Nephron progenitor cell (in vitro differentiated cells): ENCODE measurements around the gene GLMN.

ENCODE experiments used
- DNase-seq: peaks from one replicate; pipeline ENCODE4 v3.0.0; 2021
- H3K27ac Mint-ChIP-seq: 2 replicates; pipeline ENCODE4 v1.8.0; 2021; ENCODE audit warnings: mild to moderate bottlenecking, moderate library complexity, mixed read lengths
- H3K27me3 Mint-ChIP-seq: 2 replicates; pipeline ENCODE4 v1.8.0; 2021; ENCODE audit warnings: mild to moderate bottlenecking, low read depth, mixed read lengths; ENCODE audit not compliant: poor library complexity
- H3K36me3 Mint-ChIP-seq: 2 replicates; pipeline ENCODE4 v1.8.0; 2021; ENCODE audit warnings: low read depth, mixed read lengths
- H3K4me1 Mint-ChIP-seq: 2 replicates; pipeline ENCODE4 v1.8.0; 2021; ENCODE audit warnings: mixed read lengths
- H3K4me3 Mint-ChIP-seq: 2 replicates; pipeline ENCODE4 v1.8.0; 2021; ENCODE audit warnings: mild to moderate bottlenecking, moderate library complexity, mixed read lengths
- H3K9me3 Mint-ChIP-seq: 2 replicates; pipeline ENCODE4 v1.8.0; 2021; ENCODE audit warnings: mild to moderate bottlenecking, moderate library complexity, mixed read lengths
- CTCF ChIP-seq: fragments of 200-600 bp; sonication (generic); IDR thresholded peaks from 2 replicates; pipeline ENCODE4 v1.5.0; 2021; ENCODE audit warnings: antibody characterized with exemption

The GLMN gene

DNA sequence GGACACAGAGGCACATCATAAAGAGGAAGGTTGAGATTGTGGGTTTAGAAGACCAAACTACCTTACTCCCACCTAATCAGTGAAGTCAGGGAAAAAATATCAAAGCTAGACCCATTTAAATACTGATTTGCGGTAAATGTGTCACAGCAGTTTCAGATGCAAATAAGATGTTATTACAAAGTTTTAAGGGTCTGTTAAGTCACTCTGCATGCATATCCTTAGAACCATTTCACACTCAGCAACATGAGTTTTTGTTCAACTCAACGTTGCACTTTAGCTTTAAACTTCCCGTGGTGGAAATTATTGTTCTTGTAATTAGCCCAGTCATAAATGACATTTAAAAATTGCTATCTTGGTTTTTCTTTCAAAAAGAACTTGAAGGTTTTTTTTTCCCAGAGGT is 34.9 kb upstream of the GLMN start:
- no peak for DNase-seq
- Mint-ChIP-seq H3K27me3 (peaks cover 3% of the 10 kb centered on the region), H3K36me3 (peaks cover 64% of the 10 kb centered on the region), H3K27ac (no peak overlapping the region), H3K9me3 (peaks cover 7% of the 10 kb centered on the region), H3K4me3 (no peak overlapping the region), H3K4me1 (no peaks in the 10 kb centered on the region)
- TF ChIP-seq CTCF = no peak

- no peak overlapping the region for H3K4me3 Mint-ChIP-seq
- no peak for DNase-seq
- peaks cover 92% of the 10 kb centered on the region for H3K36me3 Mint-ChIP-seq
- peaks cover 3% of the 10 kb centered on the region for H3K27me3 Mint-ChIP-seq
- no peak for TF ChIP-seq CTCF
- H3K27ac Mint-ChIP-seq = no peak overlapping the region
- peaks cover 46% of the 10 kb centered on the region for H3K9me3 Mint-ChIP-seq
- H3K4me1 Mint-ChIP-seq = no peaks in the 10 kb centered on the region
These were observed 30.8 kb upstream of the GLMN start for GRCh38 chr1:92329347-92330129.

GRCh38 chr1:92327794-92328193 is 29.0 kb upstream of the GLMN start:
- Mint-ChIP-seq H3K4me3 (no peak overlapping the region), H3K27ac (no peak overlapping the region), H3K4me1 (no peaks in the 10 kb centered on the region), H3K36me3 (peaks cover 91% of the 10 kb centered on the region), H3K9me3 (peaks cover 46% of the 10 kb centered on the region), H3K27me3 (peaks cover 3% of the 10 kb centered on the region)
- DNase-seq = no peak
- no peak for TF ChIP-seq CTCF

DNA sequence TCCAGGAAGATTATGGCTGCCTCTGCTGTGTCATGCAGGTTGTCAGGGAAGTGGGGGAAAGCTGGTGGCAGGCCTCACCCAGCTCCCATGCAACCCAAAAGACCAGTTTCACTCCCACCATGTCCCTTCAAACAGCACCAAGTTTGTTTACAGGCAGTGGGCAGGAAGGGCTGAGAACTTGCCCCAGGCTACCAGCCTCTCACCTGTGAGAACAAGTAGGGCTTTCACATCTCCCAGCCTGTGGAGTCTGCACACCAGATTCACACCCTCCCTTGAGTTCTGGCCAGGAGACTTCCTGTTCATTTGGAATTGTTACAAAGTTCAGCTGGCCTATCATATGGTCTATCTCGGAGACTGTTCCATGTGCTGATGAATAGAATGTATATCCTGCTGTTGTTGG is 27.9 kb upstream of the GLMN start:
- Mint-ChIP-seq H3K27me3 (peaks cover 3% of the 10 kb centered on the region), H3K27ac (no peak overlapping the region), H3K4me1 (no peaks in the 10 kb centered on the region), H3K4me3 (no peak overlapping the region), H3K36me3 (peaks cover 88% of the 10 kb centered on the region), H3K9me3 (peaks cover 46% of the 10 kb centered on the region)
- no peak for DNase-seq
- TF ChIP-seq CTCF = no peak

DNA sequence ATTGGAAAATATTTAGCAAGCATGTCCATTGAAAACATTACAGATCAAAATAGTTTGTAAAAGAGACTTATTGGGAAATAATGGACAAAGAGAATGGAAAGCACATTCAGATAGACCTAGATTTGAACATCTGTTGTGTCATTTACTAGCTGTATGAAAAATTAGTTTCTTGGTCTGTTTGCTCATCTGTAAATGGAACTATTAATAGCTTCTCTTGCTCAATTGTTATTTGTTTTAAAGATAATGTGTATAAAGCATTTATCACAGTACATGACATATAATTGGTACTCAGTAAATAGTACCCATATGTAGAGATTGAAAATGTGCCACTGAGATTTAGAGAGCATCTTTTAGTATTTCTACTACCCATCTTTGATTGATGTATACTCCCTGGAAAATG is 26.0 kb upstream of the GLMN start:
- H3K4me3 Mint-ChIP-seq = no peak overlapping the region
- H3K9me3 Mint-ChIP-seq = peaks cover 46% of the 10 kb centered on the region
- DNase-seq = no peak
- peaks cover 80% of the 10 kb centered on the region for H3K36me3 Mint-ChIP-seq
- no peak for TF ChIP-seq CTCF
- H3K27me3 Mint-ChIP-seq = peaks cover 3% of the 10 kb centered on the region
- H3K27ac Mint-ChIP-seq = no peak overlapping the region
- H3K4me1 Mint-ChIP-seq = no peaks in the 10 kb centered on the region
